Lower leg skin (tissue), 4 donors: ENCODE measurements around the gene SMIM27. TPM values are rescaled to one million over a fixed set of nuclear protein-coding genes. Genes with fewer than 3 reads are reported as not detected.

Experiments used
- DNase-seq, 2 donors: peaks; one replicate each; pipeline ENCODE4 v3.0.0-alpha.2; 2019; ENCODE audit warnings: low spot score in 2 of 2
- H3K4me3 ChIP-seq: fragments of 200-600 bp; sonication (generic); 2 replicates; pipeline ENCODE4 v1.5.1; 2017; ENCODE audit warnings: mild to moderate bottlenecking, low read depth; ENCODE audit not compliant: poor library complexity, severe bottlenecking
- POLR2A ChIP-seq, 2 donors: fragments of 450-650 bp; IDR thresholded peaks; one replicate each; pipeline ENCODE4 v1.6.1; 2016 to 2017; ENCODE audit warnings: antibody characterized with exemption in 2 of 2, mild to moderate bottlenecking in 1 of 2, moderate library complexity in 1 of 2
- WGBS, 2 donors: methylation state at CpG; one replicate each; pipeline ENCODE4 v1.1.5; 2018; 5-methylcytosine and 5-hydroxymethylcytosine counted together
- intact Hi-C: fragments of 100-400 bp; cut with DNase I; formaldehyde crosslinking; loops from one replicate; pipeline ENCODE4 v1.15.0; 2023; ENCODE audit warnings: low total_unique reads
- total RNA-seq, 4 donors: library from RNA; depleted of rRNA; stranded (reverse); fragments of >200 nt; gene quantifications; one replicate each; pipeline ENCODE4 v1.1.0, GENCODE V29; 2016
- TF ChIP-seq, protein P1 (sequence below), 3 donors: fragments of 450-650 bp; IDR thresholded peaks; one replicate each; pipeline ENCODE4 v1.5.1; 2016; ENCODE audit warnings: antibody characterized with exemption in 3 of 3, mild to moderate bottlenecking in 3 of 3, moderate library complexity in 2 of 3

The SMIM27 gene
- total RNA-seq, 4 donors from 2014 or later, result 4.2 to 9.5 (median 7.0) TPM

DNA sequence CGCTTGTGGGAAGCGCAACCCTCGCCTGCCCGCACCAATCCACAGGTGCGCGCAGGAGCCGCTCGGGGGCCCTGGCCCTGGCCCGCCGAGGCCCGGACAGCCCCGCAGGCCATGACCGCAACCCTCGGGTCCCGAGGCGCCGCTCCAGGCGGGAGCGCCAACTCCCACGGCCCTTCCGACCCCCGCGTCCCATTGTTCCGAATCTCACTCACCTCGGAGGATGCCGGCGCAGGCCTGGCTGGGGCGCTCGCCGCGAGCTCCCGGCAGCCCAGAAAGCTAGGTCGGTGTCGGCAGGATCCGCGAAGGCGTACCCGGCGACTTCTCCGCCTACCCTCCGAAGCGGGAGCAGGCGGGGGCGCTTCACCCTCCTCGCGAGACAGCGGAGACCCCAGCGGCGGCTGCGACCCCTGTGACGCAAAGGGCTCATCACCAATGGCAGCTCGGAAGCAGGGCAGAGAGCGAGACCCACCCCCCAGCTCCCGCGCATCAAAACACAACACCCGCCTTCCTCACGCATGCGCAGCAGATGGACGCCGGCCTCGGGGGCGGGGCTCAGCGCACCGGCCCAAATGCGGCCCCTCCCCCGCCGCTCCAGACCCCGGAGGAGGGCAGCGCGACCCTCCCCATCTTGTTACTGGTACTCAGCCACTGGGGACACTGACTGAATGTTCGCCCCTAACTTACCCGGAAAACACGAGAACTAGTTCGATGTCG lies 1.4 kb upstream of the SMIM27 start:
- DNase-seq, result peak; percentile 89 to 98
- intact Hi-C loops, result no loop called here
- H3K4me3 ChIP-seq, result peak overlapping the region; percentile 66
- 0 to 1% methylated on average over 20 to 75 of the region's 75 CpGs for WGBS, 2 donors
- no peak for TF ChIP-seq POLR2A (IDR thresholded peaks at IDR 0.05)
- TF ChIP-seq, protein P1, sequence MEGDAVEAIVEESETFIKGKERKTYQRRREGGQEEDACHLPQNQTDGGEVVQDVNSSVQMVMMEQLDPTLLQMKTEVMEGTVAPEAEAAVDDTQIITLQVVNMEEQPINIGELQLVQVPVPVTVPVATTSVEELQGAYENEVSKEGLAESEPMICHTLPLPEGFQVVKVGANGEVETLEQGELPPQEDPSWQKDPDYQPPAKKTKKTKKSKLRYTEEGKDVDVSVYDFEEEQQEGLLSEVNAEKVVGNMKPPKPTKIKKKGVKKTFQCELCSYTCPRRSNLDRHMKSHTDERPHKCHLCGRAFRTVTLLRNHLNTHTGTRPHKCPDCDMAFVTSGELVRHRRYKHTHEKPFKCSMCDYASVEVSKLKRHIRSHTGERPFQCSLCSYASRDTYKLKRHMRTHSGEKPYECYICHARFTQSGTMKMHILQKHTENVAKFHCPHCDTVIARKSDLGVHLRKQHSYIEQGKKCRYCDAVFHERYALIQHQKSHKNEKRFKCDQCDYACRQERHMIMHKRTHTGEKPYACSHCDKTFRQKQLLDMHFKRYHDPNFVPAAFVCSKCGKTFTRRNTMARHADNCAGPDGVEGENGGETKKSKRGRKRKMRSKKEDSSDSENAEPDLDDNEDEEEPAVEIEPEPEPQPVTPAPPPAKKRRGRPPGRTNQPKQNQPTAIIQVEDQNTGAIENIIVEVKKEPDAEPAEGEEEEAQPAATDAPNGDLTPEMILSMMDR (IDR thresholded peaks at IDR 0.05), result no peak

DNA sequence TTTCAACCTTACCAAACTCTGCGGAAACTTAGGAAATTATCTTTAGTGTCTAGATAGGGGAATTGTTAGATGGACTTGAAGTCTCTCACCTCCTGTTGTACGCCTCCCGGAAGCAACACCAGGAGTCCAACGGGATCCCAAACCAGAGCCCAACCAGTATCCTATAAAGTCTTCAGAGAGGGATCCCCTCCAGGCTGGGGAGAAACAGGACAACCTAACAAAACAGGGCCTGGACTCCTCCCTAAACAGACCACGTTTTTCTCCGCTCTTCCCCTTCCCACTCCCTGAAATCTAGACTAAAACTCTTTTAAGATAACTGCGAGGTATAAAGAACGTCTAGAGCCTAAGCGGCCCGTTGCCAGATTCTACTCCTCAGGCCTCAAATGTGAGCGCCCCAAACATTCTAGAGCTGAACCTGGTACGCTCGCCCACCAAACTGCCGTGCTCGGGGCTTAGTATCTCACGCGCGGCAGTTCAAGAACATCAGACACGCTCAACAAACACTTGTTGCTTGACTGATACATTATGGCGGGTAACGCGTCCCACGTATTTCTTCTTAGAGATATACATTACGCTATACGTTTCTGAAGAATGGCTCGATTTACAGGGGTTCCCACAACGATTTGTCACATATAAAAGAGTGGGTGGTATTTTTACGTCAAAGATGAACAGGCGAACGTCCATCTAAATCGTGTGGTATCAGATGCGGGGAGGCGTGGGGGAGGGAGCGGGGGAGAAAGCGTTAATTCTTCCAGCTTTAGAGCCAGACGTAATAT lies 663 bp upstream of the SMIM27 start:
- intact Hi-C loops, result no loop called here
- H3K4me3 ChIP-seq, result peak overlapping the region; percentile 66
- DNase-seq, result peak; percentile 27 to 86
- 0 to 1% methylated on average over 36 of the region's 36 CpGs for WGBS, 2 donors
- TF ChIP-seq POLR2A (IDR thresholded peaks at IDR 0.05), result no peak

DNA sequence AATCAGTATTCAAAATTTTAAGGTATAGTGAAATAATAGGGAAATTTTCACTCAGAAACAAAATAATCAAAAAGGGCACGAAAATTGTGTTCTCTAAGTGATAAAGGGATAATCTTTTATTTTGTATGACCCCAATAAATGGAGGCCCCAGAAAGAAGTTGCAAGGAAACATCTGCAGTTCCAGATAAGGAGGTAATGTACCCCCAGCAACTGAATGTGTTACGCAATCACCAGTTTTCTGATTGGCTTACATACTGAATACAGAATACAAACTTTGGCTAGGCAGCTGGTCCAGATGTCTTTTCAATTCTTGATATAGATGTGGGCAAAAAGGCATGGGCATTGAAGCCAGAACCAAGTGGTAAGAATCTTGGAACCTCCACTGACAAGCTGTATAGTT lies 2.0 kb downstream of the SMIM27 start:
- intact Hi-C loops, result no loop called here
- no peak for TF ChIP-seq POLR2A (IDR thresholded peaks at IDR 0.05)
- WGBS, 2 donors, result 87 to 94% methylated on average over 2 of the region's 2 CpGs
- no peak for DNase-seq
- H3K4me3 ChIP-seq, result no peak overlapping the region

DNA sequence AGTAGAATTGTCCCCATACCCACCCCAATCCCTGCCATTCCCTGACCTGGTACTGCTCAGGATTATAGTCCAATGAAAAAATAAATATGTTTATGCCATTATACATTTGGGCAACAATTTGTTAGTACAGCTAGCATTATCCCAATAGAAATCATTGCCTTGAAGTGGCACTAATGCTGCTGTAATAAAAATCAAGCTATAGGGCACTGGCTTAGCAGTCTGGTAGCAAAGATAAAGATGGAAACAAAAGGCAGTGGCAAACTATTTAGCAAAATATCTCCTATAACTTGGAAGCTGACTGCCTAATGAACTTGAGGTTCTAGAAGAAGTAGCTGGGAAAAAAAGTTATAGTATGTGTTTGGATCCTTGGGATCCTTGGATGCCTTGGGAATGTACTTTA lies 2.5 kb downstream of the SMIM27 start:
- intact Hi-C loops, result no loop called here
- TF ChIP-seq POLR2A (IDR thresholded peaks at IDR 0.05), result no peak
- TF ChIP-seq, protein P1 (IDR thresholded peaks at IDR 0.05), result no peak
- no peak overlapping the region for H3K4me3 ChIP-seq
- no peak for DNase-seq

DNA sequence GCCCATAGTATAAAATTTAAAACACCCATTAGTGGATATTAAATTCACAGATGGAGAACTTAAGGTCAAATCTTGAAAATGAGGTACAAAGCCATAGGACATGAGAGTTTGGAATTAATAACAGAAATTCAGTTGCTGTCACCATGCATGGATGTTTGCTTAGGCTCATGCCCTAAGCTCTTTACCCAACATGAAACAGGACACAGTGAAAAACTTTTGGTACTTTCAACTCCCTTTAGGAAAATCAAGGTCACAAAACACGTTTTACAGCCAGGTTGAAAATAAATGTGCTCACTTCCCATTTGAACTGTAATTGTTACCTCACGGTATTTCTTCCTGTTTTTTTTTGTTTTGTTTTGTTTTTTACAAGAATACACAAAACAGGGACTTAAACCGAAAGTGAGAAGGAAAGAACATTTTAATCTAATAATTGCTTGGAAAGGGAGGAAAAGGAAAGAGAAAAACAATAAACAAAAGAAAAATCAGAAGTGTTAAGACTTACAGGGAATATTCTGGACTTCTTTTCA lies 6.3 kb downstream of the SMIM27 start:
- 67 to 76% methylated on average over 3 of the region's 3 CpGs for WGBS, 2 donors
- no peak for DNase-seq
- TF ChIP-seq, protein P1 (IDR thresholded peaks at IDR 0.05), result no peak
- TF ChIP-seq POLR2A (IDR thresholded peaks at IDR 0.05), result no peak
- intact Hi-C loops, result no loop called here
- no peak overlapping the region for H3K4me3 ChIP-seq

DNA sequence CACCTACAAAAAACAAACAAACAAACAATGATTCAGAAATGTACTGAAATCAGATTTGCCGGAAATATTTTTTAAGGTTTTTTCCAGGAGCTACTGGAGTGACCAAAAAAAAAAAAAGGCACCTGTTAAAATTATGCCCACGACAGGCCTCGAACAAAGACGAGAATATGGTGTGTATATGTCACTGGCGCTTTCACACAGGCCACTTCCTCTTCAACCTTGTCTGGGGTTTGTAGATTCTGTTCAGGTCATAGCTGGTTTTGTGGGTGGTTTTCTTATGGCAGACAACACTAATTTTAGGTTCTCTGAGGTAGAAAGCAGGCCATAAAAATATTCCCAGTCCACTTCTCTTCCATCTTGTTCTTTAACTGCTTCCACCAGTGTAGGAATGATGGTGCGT lies 13.8 kb downstream of the SMIM27 start:
- 88 to 94% methylated on average over 6 of the region's 6 CpGs for WGBS, 2 donors
- intact Hi-C loops, result no loop called here
- TF ChIP-seq POLR2A (IDR thresholded peaks at IDR 0.05), result no peak
- TF ChIP-seq, protein P1 (IDR thresholded peaks at IDR 0.05), result no peak
- H3K4me3 ChIP-seq, result no peak overlapping the region
- no peak for DNase-seq
